K562 (cell line): Measurements from ENCODE around the gene GALNT18. TPM values are rescaled to one million over a fixed set of nuclear protein-coding genes. Genes with fewer than 3 reads are reported as not detected.

Experiments
- ATAC-seq: fragments of 200-7000 bp; cut with Tn5 transposase; 3 replicates; pipeline ENCODE4 v1.9.1; 2020; ENCODE audit warnings: moderate library complexity
- BruUV-seq: library from RNA; stranded (reverse); fragments of 400-500 nt; replicated peaks from 2 replicates; lab custom pipeline; 2021; lab: Mats Ljungman, UMichigan
- CTCF ChIA-PET: fragments of 300-600 bp; formaldehyde crosslinking; extraction: SDS; loops from one replicate; lab custom pipeline; 2021; ENCODE audit warnings: low intra/inter-chr PET ratio; lab: Yijun Ruan, JAX
- POLR2A ChIA-PET: fragments of 300-600, 350-650 bp; sonication (Branson Sonifier 250); formaldehyde crosslinking; extraction: SDS; loops from one replicate; lab custom pipeline; 2021; ENCODE audit warnings: antibody characterized with exemption, inconsistent platforms; lab: Yijun Ruan, JAX
- DNase-seq, 4 experiments: peaks; one replicate each; pipeline versions ENCODE4 v3.0.0 to v3.0.0-alpha.2; 2011 to 2018; ENCODE audit warnings: low spot score in 3 of 4, mixed read lengths in 3 of 4; ENCODE audit errors: extremely low read depth in 1 of 4
- FAIRE-seq: peaks from 2 replicates; lab custom pipeline; 2011; peaks lifted over from hg19 to GRCh38; lab: Jason Lieb, UNC
- H2AFZ ChIP-seq: 2 replicates; pipeline ENCODE4 v1.6.0; 2011; ENCODE audit warnings: low read depth, low read length, control low read depth, inconsistent platforms
- H3K27ac ChIP-seq: fragments of 200-600 bp; 3 replicates; pipeline ENCODE4 v1.8.0; 2011; ENCODE audit warnings: low read depth, mild to moderate bottlenecking, control low read depth, inconsistent platforms, low read length, moderate library complexity, mixed read lengths; ENCODE audit errors: extremely low read depth
- H3K27me3 ChIP-seq, 2 experiments: fragments of 300-600 bp in 1 of 2; 2 replicates in 1 of 2; 3 replicates in 1 of 2; pipeline versions ENCODE4 v1.6.0 to v1.8.0; 2011; ENCODE audit warnings: inconsistent platforms in 2 of 2, low read length in 2 of 2, mild to moderate bottlenecking in 1 of 2, mixed read lengths in 1 of 2, moderate library complexity in 1 of 2; ENCODE audit not compliant: control insufficient read depth in 2 of 2, insufficient read depth in 2 of 2
- H3K36me3 ChIP-seq: fragments of 300-600 bp; 3 replicates; pipeline ENCODE4 v1.8.0; 2011; ENCODE audit warnings: mild to moderate bottlenecking, low read length, inconsistent platforms; ENCODE audit not compliant: control insufficient read depth, insufficient read depth
- H3K4me1 ChIP-seq, 2 experiments: fragments of 200-600 bp in 1 of 2; replicated peaks in 1 of 2; 2 replicates in 1 of 2; 3 replicates in 1 of 2; pipeline versions ENCODE4 v1.5.1 to v1.8.0; 2011; ENCODE audit warnings: inconsistent platforms in 2 of 2, low read length in 2 of 2, mild to moderate bottlenecking in 1 of 2, mixed read lengths in 1 of 2, moderate library complexity in 1 of 2; ENCODE audit not compliant: control insufficient read depth in 2 of 2, insufficient read depth in 2 of 2
- H3K4me2 ChIP-seq: 2 replicates; pipeline ENCODE4 v1.6.1; 2011; ENCODE audit warnings: low read length, control low read depth, inconsistent platforms, mixed read lengths; ENCODE audit not compliant: insufficient read depth
- H3K4me3 ChIP-seq: fragments of 200-600 bp; sonication (generic), shearing (Covaris generic); 2 replicates; pipeline ENCODE4 v1.5.1; 2016; ENCODE audit warnings: control low read depth, inconsistent platforms
- H3K79me2 ChIP-seq: fragments of 200-600 bp; 3 replicates; pipeline ENCODE4 v1.8.0; 2011; ENCODE audit warnings: low read length, inconsistent platforms; ENCODE audit not compliant: control insufficient read depth, insufficient read depth
- H3K9ac ChIP-seq, 2 experiments: 2 replicates each; pipeline versions ENCODE4 v1.6.0 to v1.6.1; 2011; ENCODE audit warnings: low read depth in 2 of 2, low read length in 2 of 2, control low read depth in 1 of 2, inconsistent platforms in 1 of 2, mild to moderate bottlenecking in 1 of 2, mixed read lengths in 1 of 2; ENCODE audit not compliant: insufficient read depth in 1 of 2
- H3K9me1 ChIP-seq: one replicate; pipeline ENCODE4 v1.6.0; 2011; ENCODE audit warnings: inconsistent platforms, mild to moderate bottlenecking, low read length, moderate library complexity; ENCODE audit not compliant: control insufficient read depth, insufficient read depth
- H3K9me3 ChIP-seq: replicated peaks from 2 replicates; pipeline ENCODE4 v1.5.1; 2011; ENCODE audit warnings: low read depth, low read length, inconsistent platforms; ENCODE audit not compliant: control insufficient read depth, insufficient read depth
- H4K20me1 ChIP-seq: replicated peaks from 2 replicates; pipeline ENCODE4 v1.6.1; 2011; ENCODE audit warnings: low read length, inconsistent platforms, mixed read lengths; ENCODE audit not compliant: control insufficient read depth, insufficient read depth
- C11orf30 ChIP-seq: fragments of 450-650 bp; IDR thresholded peaks from 2 replicates; pipeline ENCODE4 v1.6.1; 2016; ENCODE audit warnings: low read depth, mild to moderate bottlenecking
- CTBP1 ChIP-seq: fragments of 450-650 bp; IDR thresholded peaks from 2 replicates; pipeline ENCODE4 v1.6.1; 2016; ENCODE audit warnings: borderline replicate concordance
- HLTF ChIP-seq: fragments of 450-650 bp; IDR thresholded peaks from 2 replicates; pipeline ENCODE4 v1.6.1; 2016
- MCM5 ChIP-seq: fragments of 450-650 bp; IDR thresholded peaks from 2 replicates; pipeline ENCODE4 v1.6.1; 2016; ENCODE audit warnings: low read depth
- MED1 ChIP-seq: sonication (generic); formaldehyde crosslinking; IDR thresholded peaks from 2 replicates; pipeline ENCODE4 v1.8.1; 2023; ENCODE audit warnings: missing genetic modification reagents, borderline replicate concordance
- NEUROD1 ChIP-seq: fragments of 150-350 bp; IDR thresholded peaks from 2 replicates; pipeline ENCODE4 v1.6.1; 2014; ENCODE audit warnings: borderline replicate concordance, low read length, low read depth; ENCODE audit not compliant: partially characterized antibody
- NFE2 ChIP-seq: IDR thresholded peaks from 2 replicates; pipeline ENCODE4 v1.6.1; 2014; ENCODE audit warnings: antibody characterized with exemption, low read depth
- NR1H2 ChIP-seq: sonication (generic); formaldehyde crosslinking; IDR thresholded peaks from 2 replicates; pipeline ENCODE4 v1.4.0; 2020; ENCODE audit warnings: mild to moderate bottlenecking, missing genetic modification reagents
- NUFIP1 ChIP-seq: fragments of 450-650 bp; IDR thresholded peaks from 2 replicates; pipeline ENCODE4 v1.6.1; 2018; ENCODE audit not compliant: partially characterized antibody
- ZNF165 ChIP-seq: fragments of 250-450 bp; sonication (Bioruptor Pico); IDR thresholded peaks from 2 replicates; pipeline ENCODE4 v1.4.0; 2020; ENCODE audit warnings: borderline replicate concordance
- ZNF239 ChIP-seq: fragments of 250-450 bp; sonication (Bioruptor Pico); IDR thresholded peaks from 2 replicates; pipeline ENCODE4 v1.4.0; 2020; ENCODE audit warnings: mild to moderate bottlenecking
- ZNF551 ChIP-seq: fragments of 250-450 bp; sonication (Bioruptor Pico); IDR thresholded peaks from 2 replicates; pipeline ENCODE4 v1.5.0; 2021; ENCODE audit warnings: mild to moderate bottlenecking, moderate library complexity
- ZNF644 ChIP-seq: fragments of 200-800 bp; sonication (Bioruptor generic); IDR thresholded peaks from 2 replicates; pipeline ENCODE4 v1.6.1; 2016; ENCODE audit warnings: low read depth, missing genetic modification characterization, missing compliant biosample characterization
- WGBS: fragments of 100-300 bp; shearing (Covaris generic); methylation state at CpG from one replicate; pipeline ENCODE4 v1.1.6; 2016; ENCODE audit warnings: low coverage, mixed read lengths; ENCODE audit not compliant: insufficient coverage; ENCODE audit errors: missing lambda C conversion rate; 5-methylcytosine and 5-hydroxymethylcytosine counted together
- in situ Hi-C: fragments of 300-500 bp; cut with MboI; formaldehyde crosslinking; loops from 4 replicates; pipeline ENCODE4 v1.15.0; 2018; ENCODE audit warnings: inconsistent platforms, mixed read lengths
- intact Hi-C: fragments of 100-400 bp; cut with micrococcal nuclease; formaldehyde crosslinking; loops from 2 replicates; pipeline ENCODE4 v1.14.2; 2022
- polyA plus RNA-seq, 8 experiments: library from polyadenylated mRNA; depleted of rRNA in 4 of 8; stranded (reverse) in 5 of 8; unstranded in 3 of 8; fragments of >200 nt; fragmentation: Nextera tagmentation in 2 of 8; fragmentation: Illumina TruSeq in 1 of 8; extraction: Ambion mirVana in 2 of 8; extraction: Trizol in 1 of 8; gene quantifications; 2 replicates each; pipeline versions ENCODE4 v1.2.1 to v1.2.3, GENCODE V29; 2011 to 2014; ENCODE audit warnings: inconsistent platforms in 1 of 8, missing spikeins in 1 of 8
- total RNA-seq, 7 experiments: library from RNA; depleted of rRNA in 6 of 7; stranded (reverse); fragments of >200 nt in 6 of 7; fragmentation: Illumina TruSeq in 2 of 7; extraction: Trizol in 2 of 7; gene quantifications; 2 replicates each; pipeline versions ENCODE4 v1.2.1 to v1.2.3, GENCODE V29; 2011 to 2021; ENCODE audit warnings: low replicate concordance in 1 of 7
- TF ChIP-seq, protein P1 (sequence below): fragments of 450-650 bp; formaldehyde crosslinking; IDR thresholded peaks from 2 replicates; pipeline ENCODE4 v1.4.0; 2020; ENCODE audit warnings: mild to moderate bottlenecking, moderate library complexity
- TF ChIP-seq, protein P2 (sequence below): fragments of 250-450 bp; sonication (Bioruptor Pico); IDR thresholded peaks from 2 replicates; pipeline ENCODE4 v1.4.0; 2020
- TF ChIP-seq, protein P3 (sequence below): fragments of 250-450 bp; sonication (Bioruptor Pico); IDR thresholded peaks from 2 replicates; pipeline ENCODE4 v1.5.0; 2021; ENCODE audit warnings: mild to moderate bottlenecking, moderate library complexity

GALNT18 gene
- total and polyA plus RNA-seq, 9 of the 15 experiments (the other 6 are each of a cell fraction or from before 2014, with no cell fraction given), result not detected

DNA sequence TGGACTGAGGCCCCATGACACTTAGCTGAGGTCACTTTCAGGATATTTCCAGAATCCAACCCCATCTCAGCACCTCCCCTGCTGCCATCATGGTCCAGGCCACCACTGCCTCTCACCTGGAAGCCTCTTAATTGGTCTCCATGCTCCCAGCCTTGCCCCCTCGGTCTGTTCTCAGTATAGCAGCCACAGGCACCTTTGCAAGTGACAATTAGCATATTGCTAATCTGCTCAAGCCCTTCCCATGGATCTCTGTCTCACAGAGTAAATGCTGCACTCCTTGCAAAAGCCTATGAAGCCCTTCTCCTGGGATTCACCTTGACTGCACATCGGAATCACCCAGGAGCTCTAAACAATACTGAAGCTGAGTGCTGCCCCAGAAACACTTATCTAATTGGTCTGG, 175.2 kb downstream of the GALNT18 start (continued):
- no peak for TF ChIP-seq C11orf30
- TF ChIP-seq, protein P1, sequence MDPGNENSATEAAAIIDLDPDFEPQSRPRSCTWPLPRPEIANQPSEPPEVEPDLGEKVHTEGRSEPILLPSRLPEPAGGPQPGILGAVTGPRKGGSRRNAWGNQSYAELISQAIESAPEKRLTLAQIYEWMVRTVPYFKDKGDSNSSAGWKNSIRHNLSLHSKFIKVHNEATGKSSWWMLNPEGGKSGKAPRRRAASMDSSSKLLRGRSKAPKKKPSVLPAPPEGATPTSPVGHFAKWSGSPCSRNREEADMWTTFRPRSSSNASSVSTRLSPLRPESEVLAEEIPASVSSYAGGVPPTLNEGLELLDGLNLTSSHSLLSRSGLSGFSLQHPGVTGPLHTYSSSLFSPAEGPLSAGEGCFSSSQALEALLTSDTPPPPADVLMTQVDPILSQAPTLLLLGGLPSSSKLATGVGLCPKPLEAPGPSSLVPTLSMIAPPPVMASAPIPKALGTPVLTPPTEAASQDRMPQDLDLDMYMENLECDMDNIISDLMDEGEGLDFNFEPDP, result no peak
- TF ChIP-seq MED1 (CRISPR knock-in tag), result no peak
- no peak for TF ChIP-seq NEUROD1

DNA sequence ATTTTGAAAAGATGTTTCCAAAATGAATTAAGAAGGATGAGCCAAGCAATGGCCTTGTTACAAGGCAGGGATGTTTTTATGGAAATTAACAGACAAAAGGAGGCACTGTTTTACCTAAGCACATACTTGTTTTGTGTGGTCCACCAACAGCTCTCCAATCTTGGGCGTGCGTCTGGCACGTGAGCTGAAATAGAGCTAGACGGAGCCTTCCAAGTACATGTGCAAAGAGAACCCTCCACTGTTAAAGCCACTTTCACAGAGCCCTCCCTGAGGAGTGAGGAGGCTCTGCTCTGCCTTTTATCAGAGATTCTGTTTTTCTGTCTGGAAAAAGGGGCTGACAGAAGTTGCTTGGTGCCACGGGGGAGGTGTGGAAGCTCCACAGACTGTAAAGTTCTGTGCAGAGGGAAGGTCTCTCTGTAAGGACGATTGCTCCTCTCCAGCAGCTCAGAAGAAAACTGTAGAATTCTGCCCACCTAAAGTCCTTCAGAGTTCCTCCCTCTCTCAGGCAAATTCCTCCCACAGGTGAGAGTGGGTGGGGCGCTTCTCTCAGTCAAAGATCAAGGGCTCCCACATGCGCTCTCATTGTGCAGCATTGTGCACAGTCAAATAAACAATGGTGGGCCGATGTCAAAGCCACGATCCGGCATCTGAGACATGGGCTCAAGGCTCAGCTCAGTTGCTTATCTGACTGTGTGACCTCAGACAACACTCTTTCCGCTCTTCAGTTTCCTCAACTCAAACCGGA, 176.2 kb downstream of the GALNT18 start:
- ATAC-seq (no peak), FAIRE-seq (no peak), DNase-seq (no peak)
- no peaks in the 10 kb centered on the region for H3K79me2 ChIP-seq
- H3K4me2 ChIP-seq, result no peak overlapping the region
- H3K27ac ChIP-seq, result no peak overlapping the region
- H3K36me3 ChIP-seq, result no peaks in the 10 kb centered on the region
- H3K9ac ChIP-seq, result no peak overlapping the region
- BruUV-seq, result no TSS peak
- ChIA-PET CTCF (no interaction called here), POLR2A (interaction anchor here (0.7 to 0.8 kb wide), 2 partner anchors 16 to 25 kb away, joined by 3 read pairs; no protein-coding TSS in a partner anchor)
- intact Hi-C loops (no loop called here), in situ Hi-C loops (no loop called here)
- no peak overlapping the region for H2AFZ ChIP-seq
- H4K20me1 ChIP-seq, result peaks cover 6% of the 10 kb centered on the region; the same call in 1 of the 2 replicates
- H3K4me3 ChIP-seq, result no peak overlapping the region
- H3K9me3 ChIP-seq, result no peaks in the 10 kb centered on the region
- H3K27me3 ChIP-seq, result peaks cover 4 to 25% of the 10 kb centered on the region in 2 experiments; a peak in 2 of 5 replicates
- no peaks in the 10 kb centered on the region for H3K4me1 ChIP-seq
- H3K9me1 ChIP-seq, result no peaks in the 10 kb centered on the region
- WGBS, result 2% methylated on average over 13 of the region's 13 CpGs
- no peak for TF ChIP-seq ZNF165 (CRISPR knock-in tag)
- no peak for TF ChIP-seq MCM5
- TF ChIP-seq NR1H2 (CRISPR knock-in tag), result no peak
- TF ChIP-seq, protein P2, sequence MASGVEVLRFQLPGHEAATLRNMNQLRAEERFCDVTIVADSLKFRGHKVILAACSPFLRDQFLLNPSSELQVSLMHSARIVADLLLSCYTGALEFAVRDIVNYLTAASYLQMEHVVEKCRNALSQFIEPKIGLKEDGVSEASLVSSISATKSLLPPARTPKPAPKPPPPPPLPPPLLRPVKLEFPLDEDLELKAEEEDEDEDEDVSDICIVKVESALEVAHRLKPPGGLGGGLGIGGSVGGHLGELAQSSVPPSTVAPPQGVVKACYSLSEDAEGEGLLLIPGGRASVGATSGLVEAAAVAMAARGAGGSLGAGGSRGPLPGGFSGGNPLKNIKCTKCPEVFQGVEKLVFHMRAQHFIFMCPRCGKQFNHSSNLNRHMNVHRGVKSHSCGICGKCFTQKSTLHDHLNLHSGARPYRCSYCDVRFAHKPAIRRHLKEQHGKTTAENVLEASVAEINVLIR (CRISPR knock-in tag), result no peak
- TF ChIP-seq HLTF, result no peak
- no peak for TF ChIP-seq CTBP1
- TF ChIP-seq ZNF239 (CRISPR knock-in tag), result no peak
- no peak for TF ChIP-seq NUFIP1
- TF ChIP-seq, protein P3, sequence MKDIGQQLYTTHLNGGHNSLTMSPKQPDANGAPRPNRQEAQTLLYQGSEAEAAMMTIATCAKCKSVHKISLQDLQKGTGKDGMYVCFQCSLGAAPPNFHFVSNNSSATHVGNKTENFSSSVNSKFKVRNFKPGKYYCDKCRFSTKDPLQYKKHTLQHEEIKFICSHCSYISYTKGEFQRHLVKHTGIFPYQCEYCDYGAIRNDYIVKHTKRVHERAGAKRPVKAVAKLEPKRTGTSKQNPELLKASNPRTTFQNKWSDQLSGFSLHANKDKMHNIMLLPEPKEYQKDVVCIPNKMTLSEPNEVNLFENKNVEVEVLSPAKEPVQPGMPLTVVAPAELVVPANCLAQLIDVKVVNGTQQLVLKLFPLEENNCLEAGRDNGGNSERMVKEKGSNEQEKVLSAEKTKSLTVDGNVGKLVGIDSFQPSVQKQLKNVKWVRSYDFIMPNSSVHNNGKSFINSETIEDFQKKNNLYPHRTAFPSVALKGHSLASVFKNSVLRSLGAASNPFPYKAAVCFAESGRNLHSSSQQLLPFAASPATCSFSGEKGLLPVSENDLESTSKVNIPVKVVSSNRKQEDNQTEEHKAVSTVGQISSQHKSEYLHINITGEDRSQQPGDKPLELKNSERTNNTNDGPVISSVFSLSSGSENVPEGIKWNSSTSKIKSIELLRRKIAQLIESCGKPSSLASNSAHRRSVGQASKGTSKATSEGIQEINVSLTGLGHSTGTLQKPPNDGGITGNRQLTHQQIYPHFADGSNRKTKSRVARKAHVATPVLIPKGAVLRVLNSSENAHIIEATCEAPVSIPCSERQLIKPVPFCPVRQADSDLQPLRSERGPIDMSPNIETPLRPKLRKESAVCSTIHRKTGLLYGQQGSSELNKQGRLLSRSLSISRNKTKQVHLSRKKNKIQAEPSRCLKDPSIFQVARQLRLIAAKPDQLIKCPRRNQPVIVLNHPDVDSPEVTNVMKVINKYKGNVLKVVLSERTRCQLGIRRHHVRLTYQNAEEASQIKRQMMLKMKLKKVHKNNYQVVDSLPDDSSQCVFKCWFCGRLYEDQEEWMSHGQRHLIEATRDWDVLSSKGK (CRISPR knock-in tag), result no peak
- no peak for TF ChIP-seq NFE2
- no peak for TF ChIP-seq ZNF644
- TF ChIP-seq ZNF551 (CRISPR knock-in tag), result no peak
